Measurements from ENCODE around the gene GPS1. TPM values are rescaled to one million over a fixed set of nuclear protein-coding genes. Genes with fewer than 3 reads are reported as not detected.

Gene GPS1
- total and polyA plus RNA-seq, 10 of the 15 experiments (the other 5 are each of a cell fraction or from before 2014, with no cell fraction given) = 2.2 to 146 (median 77.7) TPM

DNA sequence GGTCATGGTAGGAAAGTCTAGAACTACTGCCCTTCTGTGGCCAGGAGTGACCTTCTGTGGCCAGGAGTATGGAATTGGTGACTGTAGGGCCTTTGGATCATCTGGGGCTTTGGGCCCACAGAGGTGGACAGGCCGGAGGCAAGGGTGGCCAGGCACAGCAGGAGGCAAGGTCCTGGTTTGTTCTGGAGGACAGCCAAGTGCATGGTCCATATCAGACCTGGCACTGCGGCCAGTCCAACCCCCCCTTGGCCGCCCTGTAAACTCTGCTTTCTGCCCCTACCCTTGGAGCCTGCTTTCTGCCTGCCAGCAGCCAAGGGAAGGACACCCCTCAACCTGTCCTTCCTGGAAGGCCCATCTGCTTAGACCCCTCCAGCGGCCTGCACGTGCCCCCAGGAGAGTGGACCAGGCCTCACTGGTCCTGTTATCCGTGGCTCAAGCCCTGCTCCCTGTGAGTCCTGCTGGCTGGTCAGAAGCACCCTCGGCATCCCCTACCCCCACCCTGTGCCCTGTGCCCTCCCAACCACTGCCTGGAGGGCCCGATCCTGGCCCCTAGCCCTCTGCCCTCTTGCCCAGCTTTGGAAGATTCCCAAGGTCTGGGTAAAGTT lies 11.9 kb upstream of the GPS1 start:
- ChIA-PET RAD21 (ENCODE audit: unreplicated experiment) (interaction anchor here (0.7 kb wide), 1 partner anchor 72 kb away, joined by 4 read pairs; no protein-coding TSS in a partner anchor), POLR2A (interaction anchor here (0.7 kb wide), 1 partner anchor 118 kb away, joined by 10 read pairs; no protein-coding TSS in a partner anchor), CTCF (interaction anchor here (1.4 kb wide), 1 partner anchor 11 kb away, joined by 3 read pairs; no protein-coding TSS in a partner anchor), SMC1A (ENCODE audit: uncharacterized antibody, unreplicated experiment) (no interaction called here)
- Histone ChIP-seq H3K9ac (ENCODE audit: control insufficient read depth, insufficient read depth, low read length) (no peak overlapping the region), H3K4me2 (ENCODE audit: control insufficient read depth, insufficient read depth) (no peak overlapping the region), H3K79me2 (ENCODE audit: control insufficient read depth, insufficient read depth, low read length) (peaks cover 5% of the 10 kb centered on the region), H3K4me3 (no peak overlapping the region), H3K36me3 (ENCODE audit: control insufficient read depth in 2 of 2, insufficient read depth in 2 of 2, low read length in 1 of 2) (no peaks in the 10 kb centered on the region; a peak in 1 of 4 replicates), H3K9me3 (replicated peaks; ENCODE audit: control insufficient read depth, insufficient read depth, low read length) (no peaks in the 10 kb centered on the region), H4K20me1 (ENCODE audit: control insufficient read depth, insufficient read depth) (no peaks in the 10 kb centered on the region), H3K27ac (ENCODE audit: control insufficient read depth, insufficient read depth) (no peak overlapping the region), H2AFZ (ENCODE audit: control insufficient read depth, low read depth, low read length) (no peak overlapping the region), H3K4me1 (ENCODE audit: control insufficient read depth, insufficient read depth, low read length) (peaks cover 10% of the 10 kb centered on the region), H3K27me3 (replicated peaks in 1 of 2; ENCODE audit: control insufficient read depth in 2 of 2, insufficient read depth in 2 of 2, low read length in 1 of 2) (no peaks in the 10 kb centered on the region)
- no peak for TF ChIP-seq SUPT20H (IDR thresholded peaks at IDR 0.05; ENCODE audit: borderline replicate concordance, control insufficient read depth, low read depth, low read length)
- no peak for TF ChIP-seq JUNB (IDR thresholded peaks at IDR 0.05)
- TF ChIP-seq, protein P1, sequence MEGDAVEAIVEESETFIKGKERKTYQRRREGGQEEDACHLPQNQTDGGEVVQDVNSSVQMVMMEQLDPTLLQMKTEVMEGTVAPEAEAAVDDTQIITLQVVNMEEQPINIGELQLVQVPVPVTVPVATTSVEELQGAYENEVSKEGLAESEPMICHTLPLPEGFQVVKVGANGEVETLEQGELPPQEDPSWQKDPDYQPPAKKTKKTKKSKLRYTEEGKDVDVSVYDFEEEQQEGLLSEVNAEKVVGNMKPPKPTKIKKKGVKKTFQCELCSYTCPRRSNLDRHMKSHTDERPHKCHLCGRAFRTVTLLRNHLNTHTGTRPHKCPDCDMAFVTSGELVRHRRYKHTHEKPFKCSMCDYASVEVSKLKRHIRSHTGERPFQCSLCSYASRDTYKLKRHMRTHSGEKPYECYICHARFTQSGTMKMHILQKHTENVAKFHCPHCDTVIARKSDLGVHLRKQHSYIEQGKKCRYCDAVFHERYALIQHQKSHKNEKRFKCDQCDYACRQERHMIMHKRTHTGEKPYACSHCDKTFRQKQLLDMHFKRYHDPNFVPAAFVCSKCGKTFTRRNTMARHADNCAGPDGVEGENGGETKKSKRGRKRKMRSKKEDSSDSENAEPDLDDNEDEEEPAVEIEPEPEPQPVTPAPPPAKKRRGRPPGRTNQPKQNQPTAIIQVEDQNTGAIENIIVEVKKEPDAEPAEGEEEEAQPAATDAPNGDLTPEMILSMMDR (IDR thresholded peaks at IDR 0.05 in 2 of 3, conservative IDR thresholded peaks at IDR 0.05 in 1 of 3; ENCODE audit: control insufficient read depth in 2 of 3, extremely low read depth in 1 of 3, insufficient read depth in 1 of 3, low read depth in 3 of 3, low read length in 3 of 3) = no peak
- no peak for TF ChIP-seq CBX5 (IDR thresholded peaks at IDR 0.05; ENCODE audit: low read depth)
- TF ChIP-seq MYC (IDR thresholded peaks at IDR 0.05; ENCODE audit: insufficient read depth, insufficient read length, insufficient replicate concordance, low read length, severe bottlenecking) = no peak
- intact Hi-C loops (cut with micrococcal nuclease; ENCODE audit: unreplicated experiment) = loop anchor here (5.0 kb wide), 1 partner anchor 58 kb away; the partner anchor contains the start of gene FASN
- ATAC-seq = no peak
- no peak for FAIRE-seq
- DNase-seq (ENCODE audit: low read depth, low spot score) = no peak
- in situ Hi-C loops (cut with MboI) = loop anchor here (5.0 kb wide), 1 partner anchor 118 kb away; no protein-coding TSS in a partner anchor
- 65% methylated on average over 8 of the region's 8 CpGs for WGBS (ENCODE audit: insufficient coverage, insufficient replicate concordance, low lambda C conversion rate, missing lambda C conversion rate)
- no TSS peak for BruUV-seq (replicated peaks)
